NCI-H1436 treated with DMSO at 0.1 percent for 48 hours (cell line): ENCODE data around the gene ADARB2.

Experiments
- DNase-seq: peaks from one replicate; lab custom pipeline; 2025; lab: John Stamatoyannopoulos, UW

The ADARB2 gene

DNA sequence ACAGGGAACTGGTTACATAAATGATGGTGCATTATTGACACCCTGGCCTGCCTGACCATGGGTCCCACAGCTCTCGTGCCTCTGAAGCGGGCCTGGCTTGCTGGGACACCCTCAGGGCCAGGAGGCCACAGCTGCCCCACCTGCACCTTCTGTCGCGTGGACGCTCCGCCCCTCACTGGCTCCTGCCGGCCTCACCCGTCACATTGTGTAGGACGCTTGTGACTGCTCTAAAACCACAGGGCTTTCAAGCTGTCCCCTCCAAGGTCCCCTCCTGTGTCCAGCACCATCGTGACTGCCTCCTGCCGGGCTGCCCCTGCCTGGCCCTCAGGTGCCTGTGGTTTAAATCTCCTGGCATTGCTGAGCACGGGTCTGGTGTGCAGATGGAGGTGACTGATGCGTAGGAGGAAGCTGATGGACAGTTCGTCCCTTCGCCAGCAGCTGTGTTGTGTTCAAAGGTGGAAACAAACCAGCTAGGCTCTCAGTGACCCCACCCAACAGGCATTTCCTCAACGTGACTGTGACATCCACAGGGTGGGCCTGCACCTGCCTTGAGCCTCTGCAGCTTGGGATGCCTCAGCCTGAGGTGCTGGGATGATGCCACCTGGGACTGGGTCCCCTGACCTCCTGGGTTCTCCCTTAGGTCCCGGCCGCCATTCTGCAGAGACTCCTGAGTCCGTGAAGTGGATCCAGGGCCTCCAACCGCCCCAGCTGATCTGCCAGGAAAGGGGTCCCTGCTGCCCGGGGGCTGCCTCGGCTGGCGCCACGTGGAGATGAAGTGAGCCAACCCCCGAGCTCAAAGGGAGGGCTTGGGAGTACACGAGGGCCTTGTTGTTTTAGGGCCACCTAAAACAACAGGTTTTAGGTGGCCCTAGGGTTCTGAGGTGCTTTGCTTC, 532.6 kb downstream of the ADARB2 start:
- DNase-seq: no peak

DNA sequence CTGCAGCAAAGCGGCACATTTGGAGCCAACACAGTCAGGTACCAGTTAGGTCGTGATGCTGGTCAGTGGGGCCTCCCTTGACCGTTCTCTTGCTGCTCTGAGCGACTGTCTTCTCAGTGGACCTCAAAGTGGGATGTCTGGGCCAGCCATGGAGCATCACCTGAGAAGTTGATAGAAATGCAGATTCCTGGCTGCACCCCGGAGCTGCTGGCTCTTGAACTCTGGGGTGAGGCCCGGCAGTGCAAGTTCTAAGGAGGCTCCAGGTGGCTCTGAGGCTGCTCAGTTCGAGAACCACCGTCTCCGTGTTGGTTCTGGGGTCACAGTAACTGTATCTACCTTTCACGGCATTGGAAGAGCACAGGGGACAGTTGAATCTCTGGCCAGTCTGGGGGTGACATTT, 533.6 kb downstream of the ADARB2 start:
- no peak for DNase-seq

DNA sequence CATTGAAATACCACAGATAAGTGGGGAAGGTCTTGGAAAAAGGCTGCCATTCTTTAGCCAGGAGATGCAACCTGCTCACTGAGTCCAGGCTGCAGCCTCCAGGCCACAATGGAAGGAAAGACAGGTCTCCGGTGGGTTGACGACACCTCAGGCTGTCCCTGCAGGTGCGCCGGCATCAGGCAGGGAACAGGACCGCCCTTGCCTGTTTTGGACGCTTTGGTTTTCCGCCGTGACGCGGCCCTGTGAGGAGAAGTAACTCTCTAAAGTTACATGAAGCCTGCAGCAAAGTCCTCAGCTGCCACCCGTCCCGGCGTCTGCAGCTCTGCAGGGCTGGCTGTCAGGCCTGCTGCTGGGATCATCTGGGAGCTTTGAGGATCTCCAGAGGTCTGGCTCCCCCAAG, 534.1 kb downstream of the ADARB2 start:
- no peak for DNase-seq

DNA sequence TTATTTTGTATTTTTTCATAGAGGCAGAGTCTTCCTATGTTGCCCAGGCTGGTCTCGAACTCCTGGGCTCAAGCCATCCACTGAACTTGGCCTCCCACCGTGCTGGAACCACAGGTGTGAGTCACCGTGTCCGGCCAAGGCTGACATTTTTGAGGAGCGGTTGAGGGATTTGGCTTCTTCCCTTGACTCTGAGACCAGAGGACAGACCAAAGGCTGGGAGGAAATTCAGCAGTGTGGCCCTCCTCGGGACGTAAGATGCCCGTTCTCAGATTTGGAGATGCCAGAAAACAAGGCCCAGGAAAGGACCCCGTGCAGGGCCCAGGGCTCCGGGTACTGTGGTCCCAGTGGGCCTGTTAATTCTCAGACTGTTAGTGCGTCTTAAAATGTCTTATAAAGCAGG, 535.0 kb downstream of the ADARB2 start:
- DNase-seq: no peak

DNA sequence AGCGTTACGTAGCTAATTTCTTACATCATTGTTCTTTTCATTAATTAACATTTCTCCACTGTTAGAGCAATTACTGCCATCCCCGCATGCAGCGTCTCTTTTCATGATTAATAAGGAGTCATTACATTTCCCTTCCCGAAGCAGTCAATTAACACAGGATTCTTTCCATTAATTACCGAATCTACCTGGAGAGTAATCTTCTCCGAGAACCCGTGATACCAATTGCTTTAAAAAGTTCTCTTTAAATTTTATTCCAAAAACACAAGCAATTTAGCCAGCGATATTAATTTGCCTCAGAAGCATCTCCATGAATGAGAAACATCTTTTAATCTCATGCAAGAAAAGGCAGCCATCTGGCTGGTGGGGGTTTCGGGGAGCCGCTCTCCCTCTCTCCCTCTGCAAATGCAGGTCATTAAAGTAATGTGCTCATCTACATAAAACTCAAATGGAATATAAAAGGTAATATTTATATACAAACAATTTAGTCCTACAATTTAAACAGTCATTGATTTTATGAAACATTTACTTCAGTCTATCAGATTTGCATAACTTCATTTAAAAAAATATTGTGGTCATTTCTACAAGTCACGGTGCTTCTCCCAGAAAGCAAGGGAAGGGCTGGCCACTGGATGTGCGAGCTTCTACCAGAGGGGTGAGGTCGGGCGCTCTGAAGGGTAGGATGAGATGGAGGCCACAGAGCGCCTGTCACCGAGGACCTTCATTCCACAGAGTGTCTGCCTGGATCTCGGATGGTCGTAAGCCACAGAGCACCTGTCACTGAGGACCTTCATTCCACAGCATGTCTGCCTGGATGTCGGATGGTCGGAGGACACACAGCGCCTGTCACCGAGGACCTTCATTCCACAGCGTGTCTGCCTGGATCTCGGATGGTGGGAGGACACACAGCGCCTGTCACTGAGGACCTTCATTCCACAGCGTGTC, 536.2 kb downstream of the ADARB2 start:
- no peak for DNase-seq

DNA sequence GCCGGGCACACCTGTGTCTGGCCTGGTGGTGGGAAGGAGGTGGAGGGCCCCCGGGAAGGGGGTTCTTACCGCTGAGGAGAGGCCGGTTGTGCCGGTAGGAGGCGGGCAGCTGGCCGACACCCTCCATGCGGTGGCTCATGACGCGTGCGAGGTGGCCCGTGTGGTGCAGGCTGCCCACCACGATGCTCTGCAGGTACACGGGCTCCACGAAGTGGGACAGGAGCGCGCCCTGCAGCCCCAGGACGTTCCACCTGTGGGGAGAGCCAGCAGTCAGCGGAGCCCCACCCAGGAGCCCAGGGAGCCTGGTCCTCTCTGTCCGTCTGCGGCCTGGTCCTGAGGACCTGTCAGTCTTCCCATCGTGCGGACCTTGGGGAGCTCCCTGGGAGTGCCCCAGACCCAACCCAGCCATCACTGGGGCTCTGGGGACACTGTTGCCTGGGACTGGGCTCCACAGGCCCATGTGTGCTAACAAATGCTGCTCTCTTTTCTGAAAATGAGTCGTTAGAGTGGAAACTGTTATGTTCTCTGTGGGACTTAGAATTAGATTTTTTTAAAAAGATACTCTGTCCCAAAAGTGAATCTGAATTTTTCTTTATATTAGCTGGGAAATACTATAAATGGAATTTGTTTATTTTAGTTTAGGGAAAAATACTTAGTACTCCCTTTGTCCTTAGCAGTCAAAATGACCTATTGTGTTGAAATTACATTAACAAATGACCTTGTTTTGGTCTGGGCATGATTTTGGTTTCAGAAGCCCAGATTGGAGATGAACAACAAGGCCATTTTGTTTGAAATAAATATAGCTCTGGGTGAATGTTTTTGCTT, 537.2 kb downstream of the ADARB2 start:
- DNase-seq: no peak

DNA sequence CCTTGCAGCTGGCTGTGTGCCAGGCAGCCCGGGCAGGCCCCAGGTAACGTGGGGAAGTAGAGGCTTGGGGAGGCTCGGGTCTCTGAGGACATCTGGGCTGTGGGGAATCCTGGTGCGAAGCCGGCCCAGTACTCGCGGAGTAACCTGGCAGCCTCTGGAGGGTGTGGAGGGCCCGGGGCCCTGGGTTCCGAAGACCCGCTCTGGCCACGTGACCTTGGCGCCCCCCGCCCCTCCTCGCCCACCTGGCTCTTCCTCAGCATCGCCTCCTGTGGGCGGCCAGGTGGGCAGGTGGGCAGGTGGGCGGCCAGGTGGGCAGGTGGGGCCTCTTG, 538.0 kb downstream of the ADARB2 start:
- DNase-seq: no peak

DNA sequence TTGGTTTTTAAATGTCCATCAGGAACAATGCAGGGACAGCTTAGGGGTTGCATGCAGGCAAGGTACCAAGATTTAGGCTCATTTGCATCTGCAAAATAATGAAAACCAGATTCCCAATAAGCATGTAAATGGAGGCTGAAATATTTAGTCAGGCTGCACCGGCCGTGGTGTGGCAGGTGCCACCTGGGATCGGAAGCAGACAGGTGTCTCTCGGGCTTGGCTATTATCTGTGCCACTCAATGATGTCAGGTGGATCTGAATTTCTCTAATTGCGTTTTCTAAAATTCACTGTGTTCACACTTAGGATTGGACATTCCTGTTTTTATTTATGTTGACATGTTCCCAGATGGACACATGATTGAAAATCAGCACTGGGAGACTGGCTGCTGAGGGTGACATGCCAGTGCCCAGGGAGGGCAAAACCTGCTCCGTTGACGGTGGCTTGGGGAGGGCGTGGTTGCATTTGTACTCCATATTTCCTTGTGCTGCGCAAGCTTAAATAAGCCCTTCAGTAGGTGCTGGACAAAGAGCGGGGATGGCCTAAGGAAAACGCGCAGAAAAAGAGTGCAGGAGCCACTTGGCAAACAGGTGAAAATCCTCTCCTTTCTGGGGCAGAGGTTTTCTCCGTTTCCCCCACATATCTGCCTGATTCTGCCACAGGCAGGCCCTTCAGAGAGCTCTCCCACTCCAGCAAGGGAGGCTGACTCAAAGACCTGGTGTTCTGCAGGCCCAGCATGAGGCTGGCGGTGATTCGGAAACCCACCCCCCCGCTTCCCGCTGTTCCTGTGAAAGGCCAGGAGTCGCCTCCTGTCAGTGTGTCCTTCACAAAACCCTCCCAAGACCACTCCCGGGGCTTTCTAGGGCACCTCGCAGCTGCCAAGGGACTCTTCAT, 538.6 kb downstream of the ADARB2 start:
- peak; percentile 18 for DNase-seq

DNA sequence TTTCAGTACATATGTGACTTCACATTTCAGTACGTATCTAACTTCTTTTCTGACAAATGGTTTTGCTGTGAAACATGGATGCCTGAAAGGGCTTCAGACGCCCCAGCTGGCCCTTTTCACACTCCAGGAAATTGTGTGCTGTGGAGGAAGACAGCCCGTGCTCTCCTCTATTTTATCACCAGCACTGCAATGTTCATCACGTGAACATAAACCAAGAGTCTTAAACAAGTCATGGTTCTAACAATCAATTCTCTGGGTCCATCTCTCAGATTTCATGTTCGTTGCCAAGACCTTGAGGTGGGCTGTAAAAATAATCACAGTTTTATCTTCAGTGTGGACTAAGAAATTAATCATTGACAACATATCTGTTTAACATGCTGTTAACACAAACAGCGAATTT, 539.9 kb downstream of the ADARB2 start:
- no peak for DNase-seq

DNA sequence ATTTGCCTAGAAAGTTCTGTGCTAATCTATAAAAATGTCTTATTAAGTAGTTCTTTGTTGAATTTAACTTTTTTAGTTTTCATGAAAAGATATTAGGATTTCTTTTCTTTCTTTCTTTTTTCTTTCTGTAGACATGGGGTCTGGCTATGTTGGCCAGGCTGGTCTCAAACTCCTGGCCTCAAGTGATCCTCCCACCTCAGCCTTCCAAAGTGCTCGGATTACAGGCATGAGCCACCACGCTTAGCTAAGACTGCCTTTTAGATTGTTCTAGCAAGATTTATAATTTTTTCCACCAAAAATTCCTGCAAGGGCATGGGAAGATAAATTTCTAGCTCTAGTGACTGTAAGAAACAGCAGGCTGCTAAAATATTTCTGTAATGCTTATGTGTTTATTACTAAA, 540.7 kb downstream of the ADARB2 start:
- DNase-seq: no peak

DNA sequence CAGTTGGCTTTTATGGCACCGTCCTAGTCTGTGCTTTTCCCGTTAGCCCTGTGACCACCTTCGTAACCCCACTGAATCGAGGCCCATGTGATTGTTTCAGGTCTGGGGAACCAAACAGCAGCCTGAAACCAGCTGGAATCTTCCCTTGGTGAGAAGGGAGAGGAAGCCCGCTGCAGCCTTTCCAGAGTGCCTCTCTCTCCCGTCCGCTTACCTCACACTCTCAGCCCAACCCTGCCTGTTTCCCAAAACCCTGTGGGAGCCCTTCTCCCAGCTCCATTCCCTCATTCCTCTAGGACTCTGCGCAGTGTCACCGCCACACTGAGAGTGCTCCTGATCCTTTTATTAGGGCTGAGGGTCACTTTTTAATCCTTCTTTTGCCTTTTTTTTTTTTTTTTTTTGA, 541.5 kb downstream of the ADARB2 start:
- DNase-seq: no peak

DNA sequence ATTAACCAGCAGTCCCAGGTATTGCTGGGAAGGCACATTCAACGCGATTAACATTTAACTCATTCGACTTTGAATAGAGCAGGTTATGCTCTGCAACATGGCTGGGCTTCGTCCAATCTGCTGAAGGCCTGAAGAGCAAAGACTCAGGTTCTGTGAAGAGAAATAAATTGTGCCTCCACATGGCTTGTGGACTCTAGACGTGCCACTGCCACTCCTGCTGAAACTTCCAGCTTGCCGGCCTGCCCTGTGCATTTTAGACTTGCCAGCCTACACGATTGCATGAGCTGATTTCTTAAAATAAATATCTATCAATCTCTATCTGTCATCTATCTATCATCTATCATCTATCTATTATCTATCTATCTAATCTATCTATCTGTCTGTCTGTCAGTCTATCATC, 543.2 kb downstream of the ADARB2 start:
- DNase-seq: no peak

DNA sequence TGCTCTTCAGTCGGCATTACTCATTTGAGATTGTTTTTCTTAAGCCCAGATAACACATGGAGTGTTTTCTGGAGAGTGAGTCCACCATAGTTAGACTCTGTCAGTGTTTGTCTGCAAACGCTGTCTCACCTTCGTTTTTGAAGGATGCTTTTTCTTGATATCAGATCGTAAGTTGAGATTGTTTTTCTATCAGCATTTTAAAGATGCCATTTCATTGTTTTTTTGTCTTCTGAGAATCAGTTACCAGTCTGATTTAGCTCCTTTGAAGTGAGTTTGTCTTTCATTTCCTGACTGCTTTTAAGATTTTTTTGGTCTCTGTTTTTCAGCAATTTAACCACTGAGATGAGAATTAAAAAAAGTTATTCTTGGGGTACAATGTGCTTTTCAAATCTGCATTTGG, 543.8 kb downstream of the ADARB2 start:
- no peak for DNase-seq

DNA sequence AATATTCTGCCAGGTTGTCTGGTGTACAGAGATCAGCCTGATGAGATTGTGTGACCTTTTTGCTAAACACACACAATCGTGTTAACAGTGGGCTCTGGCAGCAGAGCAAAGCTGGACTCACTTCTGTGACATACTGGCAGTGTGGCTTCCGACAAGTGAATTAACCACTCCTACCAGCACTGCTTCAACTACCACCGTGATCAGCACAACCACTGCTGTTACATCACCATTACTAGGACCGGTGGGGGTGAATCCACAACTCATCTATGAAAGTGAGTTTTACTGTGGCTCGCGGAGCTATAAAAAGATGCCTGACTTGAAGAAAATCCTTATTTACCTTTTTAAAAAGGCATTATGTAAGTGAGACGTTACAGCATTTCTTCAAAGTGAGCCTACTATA, 545.6 kb downstream of the ADARB2 start:
- DNase-seq: no peak

DNA sequence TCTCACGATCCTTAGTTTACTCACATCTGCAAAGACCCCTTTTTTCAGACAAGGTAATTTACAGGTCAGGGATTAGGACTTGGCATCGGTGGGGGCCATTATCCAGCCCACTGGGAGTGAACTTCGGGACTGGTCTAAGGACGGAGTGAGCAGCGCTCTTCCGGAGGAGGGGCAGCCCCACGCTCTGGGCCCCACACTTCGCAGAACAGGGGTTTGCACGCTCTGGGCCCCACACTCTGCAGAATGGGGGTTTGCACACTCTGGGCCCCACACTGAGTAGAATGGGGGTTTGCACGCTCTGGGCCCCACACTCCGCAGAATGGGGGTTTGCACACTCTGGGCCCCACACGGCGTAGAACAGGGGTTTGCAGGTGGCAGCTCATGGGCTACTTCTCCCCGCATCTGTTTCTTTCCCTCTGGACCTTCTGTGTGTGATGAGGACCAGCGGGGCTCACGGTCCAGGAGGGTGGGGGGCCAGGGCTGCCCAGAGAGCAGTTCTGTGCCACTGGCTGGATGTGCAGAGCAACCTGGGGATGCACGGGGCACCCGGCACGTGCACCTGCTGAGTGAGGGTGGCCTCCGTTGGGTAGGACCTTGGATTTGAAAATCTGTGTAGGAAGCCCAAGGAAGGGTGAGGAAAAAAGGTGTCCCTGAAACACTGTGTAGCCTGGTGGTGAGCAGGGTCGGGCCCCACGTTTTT, 546.4 kb downstream of the ADARB2 start:
- DNase-seq: no peak

DNA sequence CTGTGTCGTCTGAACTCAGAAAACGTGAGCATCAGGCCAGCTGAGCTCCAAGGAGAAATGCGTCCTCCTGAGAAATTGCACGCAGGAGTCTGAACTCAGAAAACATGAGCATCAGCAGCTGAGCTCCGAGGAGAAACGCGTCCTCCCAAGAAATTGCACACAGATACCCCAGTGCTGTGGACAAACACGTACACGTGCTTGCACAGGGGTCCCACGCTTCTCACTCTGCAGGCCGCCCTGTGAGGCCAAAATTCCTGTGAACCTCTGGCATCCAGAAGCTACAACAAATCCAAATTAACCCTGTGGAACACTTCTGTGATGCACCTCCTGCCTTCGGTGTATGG, 547.3 kb downstream of the ADARB2 start:
- DNase-seq: no peak

DNA sequence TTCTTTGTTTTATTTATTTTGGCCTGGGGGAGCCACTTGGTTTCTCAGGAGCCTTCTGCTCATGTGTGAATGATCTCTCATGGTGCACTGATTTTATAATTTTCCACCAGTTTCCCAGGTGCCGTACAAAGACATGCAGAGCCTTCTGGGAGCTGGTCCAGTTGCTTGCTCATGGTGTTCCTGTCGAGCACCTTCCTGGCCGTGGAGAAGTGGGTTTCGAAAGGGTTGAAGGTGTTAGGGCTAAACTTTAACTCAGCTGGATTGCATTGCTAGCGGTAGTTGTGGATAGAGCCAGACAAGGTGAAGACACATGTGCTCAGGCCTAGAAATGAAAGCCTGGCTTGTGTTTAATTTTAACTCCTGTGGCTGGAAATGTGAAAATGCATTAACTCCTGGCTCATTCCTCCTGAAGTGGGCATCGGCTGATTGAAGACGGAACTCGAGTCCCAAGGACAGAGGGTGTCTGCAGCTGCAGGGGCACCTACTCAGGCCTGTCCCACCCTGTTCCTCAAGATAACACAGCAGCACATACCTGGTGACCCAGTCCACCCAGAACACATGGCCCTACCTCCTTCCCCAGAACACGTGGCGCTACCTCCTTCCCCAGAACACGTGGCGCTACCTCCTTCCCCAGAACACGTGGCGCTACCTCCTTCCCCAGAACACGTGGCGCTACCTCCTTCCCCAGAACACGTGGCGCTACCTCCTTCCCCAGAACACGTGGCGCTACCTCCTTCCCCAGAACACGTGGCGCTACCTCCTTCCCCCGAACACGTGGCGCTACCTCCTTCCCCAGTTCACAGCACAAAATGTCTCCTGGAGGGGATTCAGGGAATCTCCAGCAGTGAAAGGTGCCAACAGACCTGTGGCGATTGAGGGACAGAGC, 547.9 kb downstream of the ADARB2 start:
- no peak for DNase-seq

DNA sequence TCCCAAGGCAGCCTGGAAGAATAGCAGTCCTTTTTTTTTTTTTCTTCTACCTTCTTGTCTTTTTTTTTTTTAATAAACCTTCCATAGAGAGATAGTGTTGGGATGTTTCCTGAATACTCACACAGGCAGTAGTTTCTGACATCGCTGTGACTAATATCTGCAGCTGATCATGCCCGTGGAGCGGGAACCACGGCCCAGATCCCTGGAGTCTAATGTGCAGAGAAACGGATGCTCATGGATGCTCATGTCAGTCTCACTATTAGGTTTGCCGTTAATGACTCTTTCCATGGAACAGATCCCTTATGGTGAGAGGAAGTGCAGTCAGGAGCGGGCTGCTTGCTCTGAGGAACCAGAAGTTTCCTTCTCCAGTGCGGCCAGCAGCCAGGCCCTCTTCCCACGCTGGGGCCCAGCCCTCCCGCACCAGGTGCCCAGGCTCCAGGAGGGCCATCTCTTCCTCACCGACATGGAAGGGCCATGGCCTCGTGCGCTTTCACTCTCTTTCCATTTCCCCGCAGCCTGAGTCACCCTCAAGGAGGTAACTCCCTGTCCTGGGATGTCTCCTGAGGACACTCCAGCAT, 548.7 kb downstream of the ADARB2 start:
- DNase-seq: no peak

DNA sequence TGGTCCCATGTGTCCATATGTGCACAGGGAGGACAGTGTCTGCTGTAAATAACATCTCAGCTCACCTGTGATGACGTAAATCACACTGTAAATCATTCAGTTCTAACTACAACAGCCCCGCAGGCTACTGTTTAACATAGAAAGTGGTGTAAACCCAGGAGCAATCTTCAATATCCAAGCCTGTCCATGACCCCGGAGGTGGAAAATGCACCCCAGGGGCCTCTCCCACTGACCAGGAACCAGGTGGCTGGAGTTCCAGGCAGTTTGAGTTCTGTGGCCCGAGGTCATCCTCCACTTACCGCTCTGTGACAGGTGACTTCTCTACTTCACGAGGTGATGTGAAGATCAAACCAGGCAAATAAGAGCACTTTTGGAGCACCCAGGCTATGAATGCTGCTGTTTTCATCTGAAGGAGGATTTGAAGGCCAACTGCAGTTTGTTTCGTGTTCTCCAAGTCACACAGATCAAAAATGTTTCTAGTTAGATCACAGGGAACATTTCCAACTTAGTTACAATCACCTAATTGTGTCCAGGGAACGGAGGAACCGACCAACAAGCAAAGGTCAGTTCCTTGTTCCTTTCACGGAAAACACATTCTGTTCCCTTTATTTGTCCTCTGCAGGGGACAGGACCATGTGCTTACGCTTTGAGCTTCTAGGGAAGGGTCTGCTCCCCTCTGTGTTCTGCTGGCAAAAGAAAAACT, 549.3 kb downstream of the ADARB2 start:
- no peak for DNase-seq
